HPDE6-E6E7 (cell line): ENCODE data around the gene WWC1.
A peak's percentile ranks its signal among the peaks of the same experiment; 100 is the strongest.
"Not testable (repeated sequence)": the region's sequence is repeated elsewhere in the genome, so short reads cannot be mapped to it uniquely, and the experiment has no call there.

ENCODE experiments used
- DNase-seq: peaks from one replicate; pipeline ENCODE4 v3.0.0; 2011; ENCODE audit warnings: missing footprints; ENCODE audit errors: extremely low spot score

Gene WWC1

DNA sequence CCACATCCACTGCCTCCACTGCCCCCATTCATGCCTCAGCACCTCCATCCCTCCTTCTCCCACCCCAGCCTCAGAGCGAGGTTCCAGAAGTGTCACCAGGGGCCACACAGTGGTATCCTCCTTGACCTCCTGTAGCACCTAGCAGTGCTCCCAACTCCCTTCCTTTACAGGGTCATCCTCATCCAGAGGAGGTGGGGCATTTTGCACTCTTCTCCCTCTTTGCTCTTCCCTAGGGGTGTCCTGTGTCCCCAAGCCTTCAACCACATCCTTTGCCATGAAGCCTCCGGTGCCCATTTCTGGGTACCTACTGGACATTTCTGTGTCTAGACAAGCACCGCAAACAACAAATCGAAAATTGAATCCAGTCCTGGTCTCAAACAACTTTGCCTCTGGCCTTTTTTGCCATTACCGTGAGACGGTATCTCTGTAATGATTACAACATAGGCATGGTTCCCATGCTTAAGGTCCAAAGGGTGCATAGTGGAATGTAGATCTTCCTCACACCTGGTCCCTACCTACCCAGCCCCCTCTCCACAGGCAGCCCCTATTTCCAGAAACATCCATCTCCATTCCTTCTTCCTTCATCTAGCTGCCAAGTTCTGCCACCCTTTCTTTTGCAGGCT, 17.6 kb downstream of the WWC1 start:
- DNase-seq = no peak

DNA sequence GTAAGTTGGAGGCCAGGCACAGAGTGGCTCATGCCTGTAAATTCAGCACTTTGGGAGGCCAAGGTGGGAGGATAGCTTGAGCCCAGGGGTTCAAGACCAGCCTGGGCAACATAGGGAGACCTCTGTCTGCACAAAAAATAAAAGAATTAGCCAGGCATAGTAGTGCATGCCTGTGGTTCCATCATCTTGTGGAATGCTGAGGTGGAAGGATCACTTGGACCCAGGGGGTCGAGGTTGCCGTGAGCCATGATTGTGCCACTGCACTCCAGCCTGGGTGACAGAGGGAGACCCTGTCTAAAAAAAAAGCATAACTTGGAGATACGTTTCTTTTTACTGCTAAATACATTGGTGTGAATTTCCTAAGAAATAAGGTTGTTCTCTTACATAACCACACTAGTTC, 19.1 kb downstream of the WWC1 start:
- not testable (repeated sequence) for DNase-seq

- DNase-seq = no peak
Measured at GRCh38 chr5:168311061-168311566, 19.7 kb downstream of the WWC1 start.

GRCh38 chr5:168312606-168313295, 21.3 kb downstream of the WWC1 start:
- DNase-seq = no peak

- DNase-seq = no peak
Measured at GRCh38 chr5:168313596-168314204, 22.3 kb downstream of the WWC1 start.

- DNase-seq = peak; percentile 84
Measured at GRCh38 chr5:168314735-168315411, 23.4 kb downstream of the WWC1 start.

GRCh38 chr5:168315416-168316138, 24.1 kb downstream of the WWC1 start:
- DNase-seq = no peak

DNA sequence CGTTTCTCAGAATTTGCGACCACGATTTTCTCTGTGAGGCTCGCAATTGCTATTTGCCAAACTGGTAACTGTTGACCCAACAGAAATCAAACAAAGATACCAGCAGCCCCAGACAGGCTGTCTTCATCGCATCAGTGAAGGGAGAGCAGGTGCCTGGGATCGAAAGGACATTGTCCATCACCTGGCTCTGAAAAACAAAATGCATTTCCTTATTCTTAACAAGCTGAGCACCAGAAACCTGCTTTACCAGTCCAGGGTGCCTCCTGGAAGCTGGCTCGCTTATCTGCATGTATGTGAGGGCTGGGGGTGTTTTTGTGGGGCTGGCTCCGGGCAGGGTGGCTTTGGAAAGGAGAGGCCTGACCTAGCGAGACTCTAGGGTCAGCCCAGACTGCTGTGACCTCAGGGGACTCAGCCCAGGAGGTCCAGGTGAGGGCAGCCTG, 24.7 kb downstream of the WWC1 start:
- DNase-seq = no peak

DNA sequence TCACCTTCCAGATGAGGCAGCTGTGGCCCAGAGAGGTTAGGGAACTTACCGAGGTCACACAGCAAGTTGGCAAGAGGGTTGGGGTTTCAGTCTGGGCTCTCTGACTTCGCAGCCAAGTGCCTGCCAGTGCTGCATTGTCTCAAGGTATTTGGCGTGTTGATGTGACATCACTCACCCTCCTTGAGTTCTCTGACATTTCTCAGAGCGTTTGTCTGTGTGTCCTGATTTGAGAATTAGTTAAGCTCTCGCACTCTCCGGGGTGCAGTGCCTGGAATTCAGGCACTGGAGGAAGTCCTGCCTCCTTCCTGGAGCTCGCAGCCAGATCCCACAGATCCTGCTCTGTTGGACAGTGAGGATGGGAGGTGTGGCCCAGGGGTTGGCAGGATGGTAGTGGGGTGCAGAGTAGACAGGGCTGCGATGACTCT, 25.7 kb downstream of the WWC1 start:
- DNase-seq = no peak

GRCh38 chr5:168317521-168318147, 26.2 kb downstream of the WWC1 start:
- DNase-seq = no peak

- no peak for DNase-seq
Measured at GRCh38 chr5:168318240-168318639, 26.8 kb downstream of the WWC1 start.

GRCh38 chr5:168319774-168320173, 28.3 kb downstream of the WWC1 start:
- no peak for DNase-seq

DNA sequence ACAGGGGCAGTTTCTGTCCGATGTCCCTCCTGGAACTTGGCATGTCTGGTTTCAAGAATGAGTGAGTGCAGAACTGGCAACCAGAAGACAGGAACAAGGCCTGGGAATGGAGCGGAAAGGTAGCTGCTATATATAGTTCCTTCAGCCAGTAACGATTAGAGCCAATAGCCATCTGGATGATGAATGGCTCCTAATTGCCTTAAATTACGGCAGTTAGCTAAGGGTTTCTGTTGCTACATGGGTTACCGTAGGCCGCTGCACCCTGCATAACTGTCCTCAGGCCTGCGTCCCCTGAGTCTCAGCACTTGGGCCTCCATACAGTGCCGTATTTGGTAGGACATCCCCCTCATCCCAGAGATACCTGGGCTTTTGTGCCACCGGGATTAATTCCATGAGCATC, 29.4 kb downstream of the WWC1 start:
- no peak for DNase-seq

- peak; percentile 94 for DNase-seq
Measured at GRCh38 chr5:168324859-168325630, 33.6 kb downstream of the WWC1 start.

- DNase-seq = no peak
Measured at GRCh38 chr5:168327019-168327421, 35.6 kb downstream of the WWC1 start.

DNA sequence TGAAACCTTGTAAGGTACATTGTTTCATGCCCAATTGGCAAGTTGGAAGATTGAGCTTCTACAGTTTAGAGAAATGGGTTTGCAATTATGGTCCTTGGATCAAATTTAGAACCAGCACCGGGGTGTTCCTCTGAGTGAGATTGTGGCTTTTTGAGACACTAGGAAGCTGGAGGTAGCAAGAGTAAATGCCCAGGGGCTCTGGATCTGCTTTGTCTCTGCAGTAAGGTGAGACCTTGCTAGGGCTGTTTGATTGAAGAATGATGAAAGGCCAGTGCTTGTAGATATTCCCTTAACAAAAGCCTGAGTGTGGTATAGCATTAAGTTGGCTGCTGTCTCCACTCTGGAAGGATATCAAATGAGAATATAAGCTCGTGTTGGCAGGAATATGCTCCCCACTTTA, 36.0 kb downstream of the WWC1 start:
- DNase-seq = no peak

- no peak for DNase-seq
Measured at GRCh38 chr5:168327994-168328393, 36.5 kb downstream of the WWC1 start.

GRCh38 chr5:168328814-168329213, 37.4 kb downstream of the WWC1 start:
- no peak for DNase-seq

DNA sequence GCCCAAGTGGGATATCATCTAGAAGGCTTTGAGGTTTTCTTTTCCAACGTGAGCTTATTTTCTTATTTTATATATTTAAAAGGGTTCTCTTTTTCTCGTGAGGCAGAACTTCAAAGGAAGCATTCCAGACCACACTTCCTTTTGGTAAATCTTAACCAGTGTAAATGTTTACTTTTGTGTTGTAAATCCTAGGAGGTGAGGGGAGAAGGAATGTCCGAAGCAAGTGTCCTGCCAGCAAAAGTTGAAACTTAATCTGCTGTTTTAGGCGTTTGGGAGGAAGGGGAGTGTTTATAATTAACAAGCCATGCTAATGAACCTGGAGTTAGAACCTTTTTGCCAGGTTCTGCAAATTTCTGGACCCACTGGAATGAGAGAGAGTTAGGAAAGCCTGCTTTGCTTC, 37.9 kb downstream of the WWC1 start:
- DNase-seq = no peak

GRCh38 chr5:168332042-168332441, 40.6 kb downstream of the WWC1 start:
- DNase-seq = no peak
